SU-DHL-6 (cell line): ENCODE data around the gene NELL1.

ENCODE experiments used
- H2AFZ ChIP-seq: fragments of 200-600 bp; sonication (generic); 2 replicates; pipeline ENCODE4 v1.6.1; 2014; ENCODE audit warnings: low read depth, mild to moderate bottlenecking, moderate library complexity, mixed read lengths, antibody characterized with exemption, low read length; ENCODE audit not compliant: severe bottlenecking
- H3F3A ChIP-seq: fragments of 200-600 bp; shearing (Covaris generic); 2 replicates; pipeline ENCODE4 v1.6.0; 2016; ENCODE audit warnings: antibody characterized with exemption, mild to moderate bottlenecking; ENCODE audit not compliant: insufficient read depth
- H3K27ac ChIP-seq: fragments of 200-600 bp; sonication (generic); 2 replicates; pipeline ENCODE4 v1.5.1; 2016; ENCODE audit warnings: low read depth, mild to moderate bottlenecking, low read length, moderate library complexity, mixed read lengths
- H3K27me3 ChIP-seq: fragments of 200-600 bp; sonication (generic), shearing (Covaris generic); 2 replicates; pipeline ENCODE4 v1.6.0; 2014; ENCODE audit warnings: mild to moderate bottlenecking, low read length
- H3K36me3 ChIP-seq: fragments of 200-600 bp; sonication (generic); 2 replicates; pipeline ENCODE4 v1.6.1; 2014; ENCODE audit warnings: mild to moderate bottlenecking, low read length, mixed read lengths
- H3K4me2 ChIP-seq: fragments of 300-600, 200-600 bp; shearing (Covaris generic), sonication (generic); 2 replicates; pipeline ENCODE4 v1.6.0; 2014; ENCODE audit warnings: low read length, low read depth, mild to moderate bottlenecking; ENCODE audit not compliant: poor library complexity, severe bottlenecking
- H3K4me3 ChIP-seq: fragments of 200-600 bp; sonication (generic); 2 replicates; pipeline ENCODE4 v1.5.1; 2014; ENCODE audit warnings: antibody characterized with exemption, low read length, mild to moderate bottlenecking, mixed read lengths; ENCODE audit not compliant: insufficient read depth, poor library complexity, severe bottlenecking
- H3K79me2 ChIP-seq: fragments of 200-600 bp; sonication (generic); 2 replicates; pipeline ENCODE4 v1.6.1; 2014; ENCODE audit warnings: mild to moderate bottlenecking, low read length, moderate library complexity; ENCODE audit not compliant: insufficient read depth
- H3K9ac ChIP-seq: fragments of 200-600 bp; sonication (generic); 2 replicates; pipeline ENCODE4 v1.7.0; 2014; ENCODE audit warnings: mild to moderate bottlenecking, low read length
- H3K9me2 ChIP-seq: fragments of 200-600 bp; sonication (generic); replicated peaks from 2 replicates; pipeline ENCODE4 v1.6.1; 2014; ENCODE audit warnings: low read length; ENCODE audit not compliant: insufficient read depth
- H3K9me3 ChIP-seq: fragments of 200-600 bp; sonication (generic); 2 replicates; pipeline ENCODE4 v1.6.1; 2014; ENCODE audit warnings: low read length, mixed read lengths; ENCODE audit not compliant: insufficient read depth
- H4K20me1 ChIP-seq: fragments of 200-600 bp; sonication (generic); 2 replicates; pipeline ENCODE4 v1.6.1; 2014; ENCODE audit warnings: low read depth, mild to moderate bottlenecking, antibody characterized with exemption, low read length, moderate library complexity, mixed read lengths
- EZH2phosphoT487 ChIP-seq: fragments of 200-600 bp; sonication (generic), shearing (Covaris generic); conservative IDR thresholded peaks from 2 replicates; pipeline ENCODE4 v1.6.1; 2018; ENCODE audit warnings: mild to moderate bottlenecking, antibody characterized with exemption, low read length, moderate library complexity, mixed read lengths
- TF ChIP-seq, protein P1 (sequence below): fragments of 200-600 bp; sonication (generic); IDR thresholded peaks from one replicate; pipeline ENCODE4 v1.5.1; 2017; ENCODE audit warnings: antibody characterized with exemption, mild to moderate bottlenecking, low read length, moderate library complexity; ENCODE audit not compliant: insufficient read depth, poor library complexity, severe bottlenecking

The NELL1 gene

DNA sequence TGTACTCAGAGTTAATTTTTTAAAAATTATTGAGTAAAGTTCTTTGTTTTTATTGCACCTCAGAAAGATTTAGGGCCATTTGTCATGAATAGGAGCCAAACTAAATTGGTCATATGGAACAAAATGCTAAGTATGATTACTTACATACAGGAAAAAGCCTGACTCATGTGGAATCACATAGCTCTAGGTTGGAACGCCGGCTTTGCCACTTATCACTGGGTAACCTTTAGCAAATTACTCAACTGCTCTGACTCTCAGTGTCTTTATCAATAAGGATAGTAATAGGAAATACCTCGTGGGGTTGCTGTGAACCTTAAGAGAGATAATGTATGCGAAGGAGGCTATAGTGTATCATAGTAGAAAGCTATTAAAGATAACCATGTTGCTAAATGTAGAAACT lies 638.5 kb downstream of the NELL1 start:
- Histone ChIP-seq H3K4me3 (no peak overlapping the region), H3K9me3 (no peaks in the 10 kb centered on the region), H3K27ac (no peak overlapping the region), H4K20me1 (no peaks in the 10 kb centered on the region), H3K79me2 (no peaks in the 10 kb centered on the region), H3F3A (no peaks in the 10 kb centered on the region), H3K9ac (no peak overlapping the region), H3K27me3 (no peaks in the 10 kb centered on the region), H3K9me2 (no peaks in the 10 kb centered on the region), H3K4me2 (no peak overlapping the region), H2AFZ (no peak overlapping the region), H3K36me3 (no peaks in the 10 kb centered on the region)
- TF ChIP-seq, protein P1, sequence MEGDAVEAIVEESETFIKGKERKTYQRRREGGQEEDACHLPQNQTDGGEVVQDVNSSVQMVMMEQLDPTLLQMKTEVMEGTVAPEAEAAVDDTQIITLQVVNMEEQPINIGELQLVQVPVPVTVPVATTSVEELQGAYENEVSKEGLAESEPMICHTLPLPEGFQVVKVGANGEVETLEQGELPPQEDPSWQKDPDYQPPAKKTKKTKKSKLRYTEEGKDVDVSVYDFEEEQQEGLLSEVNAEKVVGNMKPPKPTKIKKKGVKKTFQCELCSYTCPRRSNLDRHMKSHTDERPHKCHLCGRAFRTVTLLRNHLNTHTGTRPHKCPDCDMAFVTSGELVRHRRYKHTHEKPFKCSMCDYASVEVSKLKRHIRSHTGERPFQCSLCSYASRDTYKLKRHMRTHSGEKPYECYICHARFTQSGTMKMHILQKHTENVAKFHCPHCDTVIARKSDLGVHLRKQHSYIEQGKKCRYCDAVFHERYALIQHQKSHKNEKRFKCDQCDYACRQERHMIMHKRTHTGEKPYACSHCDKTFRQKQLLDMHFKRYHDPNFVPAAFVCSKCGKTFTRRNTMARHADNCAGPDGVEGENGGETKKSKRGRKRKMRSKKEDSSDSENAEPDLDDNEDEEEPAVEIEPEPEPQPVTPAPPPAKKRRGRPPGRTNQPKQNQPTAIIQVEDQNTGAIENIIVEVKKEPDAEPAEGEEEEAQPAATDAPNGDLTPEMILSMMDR = no peak

DNA sequence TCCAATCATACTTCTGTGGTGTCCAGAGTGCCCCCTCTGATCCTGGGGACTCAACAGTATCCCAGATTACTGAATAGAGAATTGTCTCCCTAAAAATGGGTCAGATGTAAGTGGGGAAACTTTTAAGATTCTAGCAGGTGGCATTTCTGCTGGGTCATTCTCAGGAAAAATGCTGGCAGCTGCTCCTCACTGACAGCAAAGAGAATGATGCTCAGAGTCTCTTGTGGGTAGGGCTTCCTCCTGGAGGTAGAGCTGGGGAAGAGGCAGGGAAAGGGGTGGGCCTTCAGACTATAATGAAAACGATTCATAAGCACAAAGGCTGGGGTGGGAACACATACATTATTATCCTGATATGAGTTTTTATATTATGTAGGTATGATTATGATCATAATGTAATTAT lies 647.2 kb downstream of the NELL1 start:
- Histone ChIP-seq H3K27me3 (no peaks in the 10 kb centered on the region), H3K27ac (no peak overlapping the region), H3K9ac (no peak overlapping the region), H2AFZ (no peak overlapping the region), H3K9me3 (no peaks in the 10 kb centered on the region), H3K4me2 (no peak overlapping the region), H3K9me2 (no peaks in the 10 kb centered on the region; the same call in 1 of the 2 replicates), H4K20me1 (no peaks in the 10 kb centered on the region), H3K79me2 (no peaks in the 10 kb centered on the region), H3K36me3 (no peaks in the 10 kb centered on the region), H3K4me3 (no peak overlapping the region), H3F3A (no peaks in the 10 kb centered on the region)
- no peak for TF ChIP-seq EZH2phosphoT487
- TF ChIP-seq, protein P1 = no peak

DNA sequence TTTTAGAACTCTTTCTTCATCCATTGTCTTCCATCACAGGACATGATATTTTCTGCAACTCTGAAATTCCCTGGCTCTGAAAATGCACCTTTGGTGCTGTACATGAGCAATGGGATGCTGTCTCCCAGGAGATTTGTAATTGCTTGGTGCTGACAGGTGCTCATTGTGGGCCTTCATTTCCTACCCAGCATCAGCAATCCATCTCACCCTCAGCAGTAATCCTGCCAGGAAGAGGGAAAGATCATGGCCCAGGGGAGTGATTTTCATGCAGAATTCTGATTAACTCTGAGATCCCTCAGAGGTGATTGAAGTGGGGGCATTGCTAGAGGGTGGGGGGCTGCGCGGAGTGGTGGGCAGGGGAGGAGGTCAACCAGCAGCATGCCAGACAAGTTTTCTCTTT lies 651.7 kb downstream of the NELL1 start:
- no peak for TF ChIP-seq EZH2phosphoT487
- TF ChIP-seq, protein P1 = no peak
- H3K27me3 ChIP-seq = no peaks in the 10 kb centered on the region
- H2AFZ ChIP-seq = no peak overlapping the region
- no peak overlapping the region for H3K27ac ChIP-seq
- H3K9me2 ChIP-seq = no peaks in the 10 kb centered on the region; the same call in 1 of the 2 replicates
- H3K9ac ChIP-seq = no peak overlapping the region
- H3K9me3 ChIP-seq = no peaks in the 10 kb centered on the region
- H3F3A ChIP-seq = no peaks in the 10 kb centered on the region
- no peaks in the 10 kb centered on the region for H4K20me1 ChIP-seq
- H3K4me2 ChIP-seq = no peak overlapping the region
- no peaks in the 10 kb centered on the region for H3K36me3 ChIP-seq
- H3K4me3 ChIP-seq = no peak overlapping the region
- no peaks in the 10 kb centered on the region for H3K79me2 ChIP-seq
